HG02884 (cell line): Measurements from ENCODE around the gene PLAC8L1.
"Not testable (repeated sequence)": the region's sequence is repeated elsewhere in the genome, so short reads cannot be mapped to it uniquely, and the experiment has no call there.

Experiments
- ATAC-seq: cut with Tn5 transposase; IDR thresholded peaks from one replicate; pipeline ENCODE4 v1.9.1; 2021; ENCODE audit warnings: mild to moderate bottlenecking, moderate library complexity; ENCODE audit not compliant: unreplicated experiment

The PLAC8L1 gene

DNA sequence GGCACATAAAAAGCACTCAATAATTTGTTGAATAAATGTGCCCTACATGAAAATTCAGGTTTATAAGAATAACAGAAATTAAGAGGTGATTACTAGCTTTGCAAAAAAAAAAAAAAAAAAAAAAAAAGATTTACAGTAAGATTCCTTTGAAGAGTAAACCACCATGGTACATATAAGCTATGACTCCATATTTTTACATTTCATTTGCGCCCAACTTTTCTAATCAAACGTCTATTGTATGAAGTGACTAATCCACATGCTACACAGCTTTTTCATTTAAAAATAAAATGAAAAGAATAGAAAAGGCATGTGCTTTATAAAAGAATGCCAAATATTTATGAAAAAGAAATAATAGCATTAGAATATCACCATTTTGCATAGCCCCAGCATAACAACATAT lies at the start of gene PLAC8L1:
PLAC8L1 (minus strand) TSS at position 101 of the 400 bp plus-strand sequence. CDS start 1,266 bp downstream, outside the sequence.
- ATAC-seq, result no peak

- no peak for ATAC-seq
Measured at GRCh38 chr5:146151970-146152369, 46.6 kb upstream of the PLAC8L1 start.

- ATAC-seq, result no peak
Measured at GRCh38 chr5:146137967-146138403, 32.6 kb upstream of the PLAC8L1 start.

DNA sequence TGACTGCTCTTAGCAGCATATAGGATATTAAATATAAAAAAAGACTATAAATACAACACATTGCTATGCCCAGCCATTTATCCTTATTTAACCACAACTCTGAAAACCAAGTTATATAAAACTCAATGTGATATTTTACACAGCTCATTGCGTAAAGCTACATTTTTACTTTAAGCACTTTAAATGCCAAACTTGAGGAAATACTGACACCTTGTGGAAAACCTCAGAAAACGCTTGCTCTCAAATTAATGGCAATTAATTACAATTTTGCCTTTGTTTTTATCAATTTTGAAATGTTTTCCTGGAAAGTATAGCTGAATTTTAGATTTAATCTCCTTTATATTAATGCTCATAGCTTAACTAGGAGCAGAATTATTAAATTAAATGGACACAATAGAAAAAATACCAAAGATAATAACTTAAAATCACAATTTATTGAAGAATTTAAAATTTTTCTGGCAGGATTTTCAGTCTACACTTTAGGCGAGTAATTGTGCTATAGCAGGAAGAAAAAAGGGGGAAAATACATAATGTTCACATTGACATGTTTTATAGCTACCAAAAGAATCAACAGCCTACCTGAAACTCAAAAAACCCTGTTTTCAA lies 25.2 kb upstream of the PLAC8L1 start:
- no peak for ATAC-seq

DNA sequence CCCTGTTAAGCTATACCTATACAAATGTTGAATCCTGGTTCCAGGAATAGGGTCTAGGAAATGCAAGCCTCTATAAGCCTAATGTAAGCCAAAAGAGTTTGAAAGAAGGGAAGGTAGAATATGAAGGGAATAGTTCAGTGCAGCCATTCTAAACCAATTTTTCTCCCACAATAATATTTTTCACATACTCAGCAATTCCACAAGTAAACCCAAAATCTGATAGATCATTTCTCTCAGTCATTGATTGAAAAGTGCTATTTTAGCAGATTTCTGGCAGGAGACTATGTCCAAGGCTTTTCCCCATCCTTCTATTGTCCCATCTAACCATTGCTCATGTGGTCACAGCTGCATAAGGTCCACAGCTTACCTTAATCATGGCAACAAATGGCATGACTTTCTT lies 20.7 kb upstream of the PLAC8L1 start:
- ATAC-seq, result no peak

GRCh38 chr5:146124580-146124979 lies 19.2 kb upstream of the PLAC8L1 start:
- ATAC-seq, result no peak

GRCh38 chr5:146121451-146121850 lies 16.1 kb upstream of the PLAC8L1 start:
- not testable (repeated sequence) for ATAC-seq

DNA sequence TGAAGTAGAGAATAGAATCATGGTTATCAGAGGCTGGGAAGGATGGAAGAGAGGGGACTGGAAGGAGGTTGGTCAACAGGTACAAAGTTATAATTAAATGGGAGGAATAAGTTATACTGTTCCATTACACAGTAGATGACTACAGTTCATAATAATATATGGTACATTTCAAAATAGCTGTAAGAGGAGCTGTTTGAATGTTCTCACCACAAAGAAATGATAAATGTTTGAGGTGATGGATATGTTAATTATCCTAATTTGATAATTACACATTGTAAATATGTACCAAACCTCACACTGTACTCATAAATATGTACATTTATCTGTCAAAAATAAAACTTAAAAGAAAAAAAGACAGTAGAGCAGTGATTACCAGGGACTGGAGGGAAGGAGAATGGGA lies 12.9 kb upstream of the PLAC8L1 start:
- no peak for ATAC-seq

- not testable (repeated sequence) for ATAC-seq
Measured at GRCh38 chr5:146117216-146117615, 11.8 kb upstream of the PLAC8L1 start.

GRCh38 chr5:146116361-146116760 lies 11.0 kb upstream of the PLAC8L1 start:
- no peak for ATAC-seq

DNA sequence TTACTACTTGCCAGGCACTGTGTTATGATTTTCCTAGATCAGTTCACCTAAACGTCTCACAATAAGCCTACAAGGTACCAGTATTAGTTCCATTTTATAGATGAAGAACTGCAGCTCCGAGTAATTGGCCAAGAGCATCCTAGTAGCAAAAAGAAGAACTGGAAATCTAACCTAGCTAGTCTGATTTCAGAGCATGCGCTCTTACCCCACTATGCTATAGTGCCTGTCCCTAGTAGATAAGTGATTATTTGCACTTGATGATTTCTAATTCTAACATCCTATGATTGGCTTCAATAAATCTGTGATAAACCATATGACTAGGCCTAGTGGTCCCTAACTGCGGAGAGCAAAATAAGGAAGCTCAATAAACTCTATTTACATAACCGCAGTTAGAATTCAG lies 7.1 kb upstream of the PLAC8L1 start:
- no peak for ATAC-seq

- no peak for ATAC-seq
Measured at GRCh38 chr5:146111409-146111808, 6.0 kb upstream of the PLAC8L1 start.

DNA sequence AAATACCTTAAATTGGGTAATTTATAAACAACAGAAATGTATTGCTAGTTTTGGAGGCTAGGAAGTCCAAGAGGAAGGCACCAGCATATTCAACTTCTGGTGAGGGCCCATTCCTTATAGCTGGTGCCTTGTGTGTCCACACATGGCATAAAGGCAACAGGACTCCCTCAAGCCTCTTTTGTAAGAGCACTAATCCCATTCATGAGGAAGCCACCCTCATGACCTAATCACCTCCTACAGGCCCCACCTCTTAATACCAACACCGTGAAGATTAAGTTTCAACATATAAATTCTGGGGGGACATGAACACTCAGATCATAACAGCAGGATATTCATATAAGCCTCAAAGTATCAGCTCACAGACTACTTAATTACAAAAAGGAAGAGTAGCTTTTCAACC lies 4.0 kb upstream of the PLAC8L1 start:
- no peak for ATAC-seq

GRCh38 chr5:146108870-146109269 lies 3.5 kb upstream of the PLAC8L1 start:
- ATAC-seq, result not testable (repeated sequence)

DNA sequence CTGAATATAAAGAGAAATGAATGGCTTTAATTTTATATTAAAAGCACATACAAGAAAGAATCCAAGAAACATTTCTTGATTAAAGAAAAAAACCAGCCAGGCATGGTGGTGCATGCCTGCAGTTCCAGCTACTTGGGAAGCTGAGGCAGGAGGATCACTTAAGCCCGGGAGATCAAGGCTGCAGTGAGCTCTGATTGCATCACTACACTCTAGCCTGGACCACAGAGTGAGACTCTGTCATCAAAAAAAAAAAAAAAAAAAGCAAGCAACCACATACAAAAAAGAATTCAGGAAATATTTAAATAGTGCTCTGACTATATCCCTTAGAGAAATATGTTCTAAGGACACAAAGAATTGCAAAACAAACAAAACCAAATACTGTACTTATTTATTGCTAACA lies 2.5 kb upstream of the PLAC8L1 start:
- ATAC-seq, result no peak

- no peak for ATAC-seq
Measured at GRCh38 chr5:146103594-146103993, 1.8 kb downstream of the PLAC8L1 start.

- ATAC-seq, result no peak
Measured at GRCh38 chr5:146101646-146102045, 3.7 kb downstream of the PLAC8L1 start.

GRCh38 chr5:146098047-146098446 lies 7.3 kb downstream of the PLAC8L1 start:
- no peak for ATAC-seq

GRCh38 chr5:146091881-146092280 lies 13.5 kb downstream of the PLAC8L1 start:
- ATAC-seq, result no peak

GRCh38 chr5:146089287-146089686 lies 16.1 kb downstream of the PLAC8L1 start:
- ATAC-seq, result no peak

GRCh38 chr5:146088098-146088497 lies 17.3 kb downstream of the PLAC8L1 start:
- no peak for ATAC-seq

DNA sequence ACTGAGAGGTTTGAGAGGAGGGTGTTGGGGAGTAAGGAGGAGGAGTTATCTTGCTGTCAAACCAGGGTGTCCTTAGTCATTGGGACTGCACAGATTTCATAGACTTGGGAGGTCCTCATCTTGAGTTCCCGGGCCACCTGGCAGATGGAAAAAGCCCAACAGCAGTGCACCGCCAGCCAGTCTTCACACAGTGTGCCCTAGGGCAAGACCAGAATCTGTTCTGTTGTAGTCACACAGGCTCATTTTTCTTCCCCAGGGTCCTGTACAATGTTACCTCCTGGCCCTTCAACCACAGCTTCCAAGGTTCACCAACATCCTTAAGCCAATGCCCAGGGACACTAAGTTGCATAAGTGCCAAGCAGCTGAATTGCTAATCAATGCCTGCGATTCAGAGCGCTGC lies 21.0 kb downstream of the PLAC8L1 start:
- no peak for ATAC-seq

DNA sequence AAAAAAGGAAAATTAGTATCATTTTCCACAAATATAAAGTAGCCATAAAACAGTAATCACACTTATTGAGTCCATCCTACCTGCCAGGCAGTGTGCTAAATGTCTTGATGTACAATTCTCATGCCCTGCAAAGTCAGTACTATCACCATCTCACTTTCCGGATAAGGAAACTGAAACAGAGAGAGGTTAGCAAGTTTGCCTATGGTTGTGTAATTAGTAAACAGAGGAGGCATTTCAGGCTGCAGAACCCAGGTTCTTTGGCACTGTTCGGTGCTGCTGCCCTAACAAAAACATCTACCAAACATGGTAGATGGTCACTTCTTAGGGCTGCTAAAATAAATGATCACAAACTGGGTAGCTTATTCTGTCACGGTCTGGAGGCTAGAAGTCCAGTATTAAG lies 22.6 kb downstream of the PLAC8L1 start:
- peak; percentile 72 for ATAC-seq
